Dermis blood vessel endothelial cell (primary cell): ENCODE results near the gene OTOF. TPM values are rescaled to one million over a fixed set of nuclear protein-coding genes. Genes with fewer than 3 reads are reported as not detected.
A peak's percentile ranks its signal among the peaks of the same experiment; 100 is the strongest.

Experiments
- DNase-seq: peaks from one replicate; pipeline ENCODE4 v3.0.0; 2010
- total RNA-seq: library from RNA; depleted of rRNA; stranded (reverse); fragments of >200 nt; gene quantifications from 2 replicates; pipeline ENCODE4 v1.2.3, GENCODE V29; 2014

OTOF gene
- 73.3 and 89.5 TPM in 2 replicates for total RNA-seq

DNA sequence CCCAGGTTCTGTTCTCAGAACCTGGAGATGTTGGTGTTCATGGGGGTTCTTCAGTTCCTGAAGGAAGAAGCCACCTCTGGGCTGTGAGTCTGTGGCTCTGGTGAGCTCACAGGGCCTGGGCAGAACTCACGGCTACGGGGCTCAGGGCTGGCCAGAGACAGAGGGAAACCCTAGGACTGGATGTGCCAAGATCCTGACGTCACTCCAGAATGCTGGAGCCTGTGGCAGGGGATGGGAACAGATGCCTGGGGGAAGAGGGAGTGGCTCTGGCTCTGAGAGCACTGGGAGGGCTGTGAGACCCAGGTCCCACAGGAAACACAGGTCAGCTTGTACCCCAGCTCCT, at the start of gene OTOF:
Gene OTOF (minus strand): TSS at position 214 of the 343 bp plus-strand sequence.
- peak; percentile 85 for DNase-seq

DNA sequence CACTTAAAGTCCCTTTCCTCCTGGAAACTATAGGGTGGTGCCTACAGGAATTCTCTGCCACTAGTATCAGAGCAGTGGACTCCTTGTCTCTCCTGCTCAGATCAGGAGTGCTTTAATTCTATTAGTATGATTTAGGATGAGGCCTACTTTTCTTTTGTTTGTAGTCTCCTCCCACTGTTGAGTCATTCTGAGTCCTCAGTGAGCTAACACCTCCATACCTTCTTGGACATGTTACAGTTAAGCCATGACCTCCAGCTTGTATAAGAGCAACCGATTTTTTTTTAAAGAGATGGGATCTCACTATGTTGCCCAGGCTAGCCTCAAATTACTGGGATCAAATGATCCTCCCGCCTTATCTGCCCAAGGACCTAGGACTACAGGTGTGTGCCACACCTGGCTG, 48.7 kb upstream of the OTOF start:
- no peak for DNase-seq

DNA sequence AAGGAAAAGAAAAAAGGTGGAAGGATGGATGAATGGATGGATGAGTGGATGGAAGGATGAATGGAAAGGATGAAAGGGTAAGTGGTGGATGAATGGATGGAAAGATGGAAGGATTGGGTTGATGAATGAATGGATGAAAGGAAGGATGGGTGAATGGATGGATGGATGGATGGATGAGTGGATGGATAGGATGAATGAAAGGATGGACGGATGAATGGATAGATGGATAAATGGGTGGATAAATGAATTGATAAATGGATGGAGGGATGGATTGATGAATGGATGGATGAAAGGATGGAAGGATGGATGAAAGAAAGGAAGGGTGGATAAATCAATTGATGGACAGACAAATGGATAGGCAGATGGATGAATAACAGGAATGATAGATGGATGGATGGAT, 48.2 kb upstream of the OTOF start:
- DNase-seq, result no peak

DNA sequence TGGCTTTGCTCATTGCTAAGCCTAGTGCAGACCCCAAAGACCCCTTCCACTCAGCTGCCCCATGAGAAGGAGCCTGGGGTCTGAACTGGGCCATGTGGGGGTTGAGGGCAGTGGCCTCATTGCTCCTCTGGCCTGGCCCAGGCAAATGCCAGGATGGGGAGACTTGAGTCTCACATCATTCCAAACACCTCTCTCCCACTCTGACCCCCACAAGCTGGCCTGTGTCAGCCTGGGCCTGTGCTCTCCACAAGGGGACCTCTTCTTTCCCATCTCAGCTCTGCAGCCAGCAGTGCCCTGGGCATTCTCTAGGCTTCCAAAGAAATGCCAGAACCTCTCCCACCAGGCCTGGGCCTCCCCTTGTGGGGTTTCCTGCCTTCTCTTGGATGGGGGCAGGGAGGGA, 45.8 kb upstream of the OTOF start:
- no peak for DNase-seq

DNA sequence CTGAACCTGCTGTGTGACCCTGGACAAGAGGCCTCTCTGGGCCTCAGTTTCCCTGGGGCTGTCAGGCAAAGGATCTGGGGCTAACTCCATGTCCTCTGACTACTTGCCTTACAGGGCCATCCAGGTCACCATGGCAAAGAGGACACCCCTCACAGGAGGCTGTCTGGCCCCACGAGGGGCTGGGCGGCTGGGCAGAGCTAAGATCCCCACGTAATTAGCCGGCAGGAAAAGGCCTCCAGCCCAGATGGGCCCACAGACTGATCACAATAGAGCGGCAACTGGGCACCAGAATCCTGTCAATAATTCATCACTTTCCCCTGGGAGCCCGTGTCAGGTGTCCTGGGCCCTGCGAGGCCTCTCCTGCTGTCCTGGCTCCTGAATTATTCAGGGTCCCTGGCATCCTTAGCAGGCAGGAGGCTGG, 44.8 kb upstream of the OTOF start:
- no peak for DNase-seq

DNA sequence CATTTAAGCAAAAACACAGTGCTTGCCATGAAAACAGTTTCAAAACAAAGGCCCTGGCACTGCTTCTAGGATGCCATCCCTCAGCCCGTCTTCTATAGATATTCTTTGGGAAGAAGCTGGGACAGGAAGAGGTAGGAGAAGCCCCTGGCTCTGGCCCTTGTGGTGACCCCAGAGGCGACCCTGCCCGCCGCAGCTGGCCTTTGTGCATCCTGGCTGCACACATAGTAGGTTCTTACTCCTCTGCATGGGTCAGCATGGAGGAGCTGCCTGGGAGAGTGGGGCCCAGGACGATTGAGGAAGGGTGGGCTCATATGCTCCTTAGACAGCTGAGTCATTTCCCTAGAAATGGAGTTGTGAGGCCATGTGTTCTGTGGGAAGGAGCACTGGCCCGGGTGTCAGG, 44.4 kb upstream of the OTOF start:
- DNase-seq, result peak; percentile 7

DNA sequence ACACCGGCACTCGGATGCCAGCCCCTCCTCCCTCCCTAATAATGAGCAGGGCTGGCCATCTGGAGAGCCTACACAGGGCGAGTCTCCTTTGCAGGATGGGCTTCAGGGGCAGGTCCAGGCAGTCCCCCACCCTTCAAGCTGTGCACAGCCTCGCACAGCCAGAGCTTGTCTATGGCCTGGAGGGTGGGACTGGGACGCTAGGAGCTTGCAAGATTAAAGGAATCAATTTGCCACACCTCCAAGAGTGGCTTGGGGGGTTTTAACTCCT, 43.9 kb upstream of the OTOF start:
- DNase-seq, result no peak

DNA sequence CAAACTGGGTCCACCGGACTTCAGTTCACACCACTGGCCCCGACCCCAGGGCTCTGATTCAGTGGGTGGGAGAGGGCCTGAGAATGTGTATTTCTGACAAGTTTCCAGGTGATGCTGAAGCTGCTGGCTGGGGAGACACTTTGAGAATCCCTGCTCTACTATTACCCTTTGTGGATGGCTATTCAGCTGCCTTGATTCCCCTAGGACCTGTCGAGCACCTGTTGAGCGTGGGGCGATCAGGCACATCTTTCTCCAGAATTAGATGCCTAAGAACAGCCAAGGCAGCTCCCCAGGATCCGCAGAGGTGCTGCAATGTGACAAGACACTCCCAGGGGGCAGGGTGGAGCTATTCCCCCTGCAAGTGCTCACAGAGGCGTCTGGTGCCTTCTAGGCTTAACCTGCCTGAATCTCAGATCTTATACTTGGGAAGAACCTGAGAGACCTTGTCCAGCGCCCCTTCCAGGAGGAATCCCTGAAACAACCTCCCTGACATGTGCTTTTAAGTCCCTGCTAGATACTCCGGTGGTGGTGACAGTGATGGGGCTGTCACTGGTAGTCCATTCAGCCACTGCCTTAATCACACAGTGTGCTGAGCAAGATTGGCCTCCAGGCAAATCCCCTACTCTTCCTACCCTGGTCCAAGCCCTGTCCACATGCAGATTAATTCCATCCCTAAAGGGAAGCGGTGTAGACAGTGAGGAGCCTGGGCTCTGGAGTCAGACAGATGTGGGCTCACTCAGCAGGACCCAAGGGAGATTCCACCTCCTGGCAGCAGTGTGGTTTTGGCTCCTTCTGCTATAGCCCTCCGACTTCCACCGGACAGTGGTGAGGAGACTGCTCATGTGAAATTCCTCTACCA, 43.4 kb upstream of the OTOF start:
- DNase-seq, result peak; percentile 30

DNA sequence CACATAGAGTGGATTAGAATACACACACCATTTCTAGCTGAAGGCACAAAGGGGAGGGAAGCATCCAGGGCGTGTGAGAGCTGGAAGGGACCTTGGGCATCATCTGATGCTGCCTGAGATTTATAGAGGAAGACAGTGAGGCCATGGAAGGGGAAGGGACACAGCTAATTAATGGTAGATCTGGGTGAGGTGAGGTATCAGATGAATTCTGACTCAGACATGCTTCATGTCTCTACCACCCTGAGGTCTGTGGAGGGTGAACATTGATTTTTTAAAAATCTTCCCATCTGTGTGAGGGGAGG, 42.2 kb upstream of the OTOF start:
- no peak for DNase-seq

DNA sequence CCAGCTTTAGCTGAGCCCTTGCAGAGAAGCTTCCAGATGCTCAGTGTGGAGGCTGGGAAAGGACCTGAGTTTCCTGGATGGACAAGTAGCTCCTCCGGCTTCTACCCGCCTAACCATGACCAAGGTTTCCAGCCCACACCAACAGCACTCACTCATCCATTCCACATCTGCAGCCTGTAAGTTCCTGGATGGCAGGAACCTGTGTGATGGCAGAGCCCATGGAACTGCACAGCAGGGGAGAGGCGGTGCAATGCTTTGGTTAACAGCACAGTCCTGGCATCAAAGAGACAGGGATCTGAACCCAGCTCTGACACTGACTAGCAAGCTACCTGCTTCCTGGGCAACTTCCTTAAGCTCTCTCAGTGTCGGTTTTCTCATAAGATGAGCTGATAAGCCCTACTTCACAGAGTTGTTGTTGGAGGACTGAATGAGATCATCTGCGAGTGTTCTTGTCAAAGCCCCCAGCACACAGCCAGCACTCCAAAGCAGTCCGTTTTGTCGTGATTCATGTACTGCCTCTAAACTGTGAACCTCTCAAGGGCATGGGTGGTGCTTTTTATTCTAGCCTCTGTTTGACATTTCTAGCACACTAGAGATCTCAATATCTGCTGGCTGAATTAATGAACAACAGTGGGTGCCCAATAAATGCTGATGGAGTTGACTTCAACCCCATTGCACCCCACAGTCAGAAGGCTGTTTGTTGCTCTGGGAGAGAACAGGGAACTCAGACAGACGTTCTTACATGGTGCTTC, 41.6 kb upstream of the OTOF start:
- no peak for DNase-seq

DNA sequence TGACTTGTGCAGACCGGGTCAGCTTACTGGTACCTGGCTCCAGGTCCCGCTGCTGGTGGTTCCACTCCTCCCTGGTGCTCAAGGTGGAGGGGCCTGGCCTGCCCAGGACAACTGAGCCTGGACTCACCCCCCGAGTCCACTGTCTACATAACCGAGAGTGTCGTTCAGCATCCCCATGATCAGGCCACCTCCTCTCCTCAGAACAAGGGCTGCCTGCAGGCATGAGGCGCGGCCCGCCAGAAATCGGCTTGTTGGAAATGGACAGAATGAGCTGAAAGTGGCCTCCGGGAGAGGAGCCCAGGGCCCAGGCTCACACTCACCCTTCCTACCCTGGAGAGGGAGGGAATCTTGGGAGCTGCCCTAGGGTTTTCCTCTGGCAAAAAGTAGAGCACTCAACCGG, 38.9 kb upstream of the OTOF start:
- no peak for DNase-seq

DNA sequence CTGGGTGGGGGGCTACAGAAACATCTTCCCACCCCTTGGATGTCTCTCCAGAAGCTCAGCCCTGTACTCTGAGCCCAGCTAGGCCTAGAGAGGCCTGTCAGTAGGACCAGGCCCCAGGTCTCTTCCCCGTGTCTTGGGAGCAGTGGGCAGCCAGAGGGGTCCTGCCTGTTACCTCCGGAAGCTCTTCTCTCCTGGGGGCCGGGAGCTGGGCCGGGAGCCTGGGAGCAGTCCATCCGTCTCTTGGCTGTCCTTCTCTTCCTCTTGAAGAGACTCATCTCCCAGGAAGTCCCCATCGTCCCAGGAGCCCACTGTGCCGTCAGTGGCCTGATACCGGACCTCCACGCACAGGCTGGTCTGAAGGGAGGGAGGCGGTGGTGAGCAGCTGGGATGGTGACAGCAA, 38.3 kb upstream of the OTOF start:
- DNase-seq, result no peak

DNA sequence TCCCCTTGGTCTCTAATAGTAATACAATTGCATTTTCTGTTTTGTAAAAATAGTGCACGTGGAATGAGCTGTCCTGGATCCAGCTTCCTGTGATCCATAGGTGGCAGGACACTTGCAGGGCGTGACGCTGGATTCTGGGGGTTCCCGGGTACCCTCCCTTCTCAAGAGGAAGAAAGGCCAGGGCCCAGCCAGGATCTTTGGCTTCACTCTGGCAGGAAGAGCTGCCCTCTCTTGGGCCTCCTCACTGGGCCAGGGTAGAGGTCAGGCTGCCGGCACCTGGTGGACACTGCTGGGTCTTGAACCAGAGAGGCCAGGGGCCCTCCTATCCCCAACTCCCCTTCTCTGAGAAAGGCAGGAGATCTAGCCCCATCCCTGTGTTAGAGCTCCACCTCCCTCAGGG, 37.8 kb upstream of the OTOF start:
- no peak for DNase-seq

DNA sequence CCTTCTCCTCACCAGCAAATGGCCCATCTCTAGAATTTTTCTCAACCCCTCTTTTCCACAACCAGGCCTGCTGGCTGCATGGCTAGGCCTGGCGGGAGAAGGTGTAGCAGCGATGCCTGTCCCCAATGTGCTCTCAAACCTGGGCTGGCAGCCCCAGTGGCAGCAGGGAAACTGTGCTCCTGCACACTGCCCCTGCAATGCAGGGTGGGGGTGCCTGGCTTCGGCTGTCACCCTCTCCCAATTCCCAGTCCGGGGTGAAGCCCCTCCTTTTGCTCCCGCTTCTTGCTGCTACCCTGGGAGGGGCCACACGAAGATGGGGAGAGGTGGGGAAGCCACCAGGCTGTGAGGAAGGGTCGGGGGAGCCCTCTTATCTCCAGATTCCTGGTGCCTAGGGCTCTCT, 36.1 kb upstream of the OTOF start:
- no peak for DNase-seq

DNA sequence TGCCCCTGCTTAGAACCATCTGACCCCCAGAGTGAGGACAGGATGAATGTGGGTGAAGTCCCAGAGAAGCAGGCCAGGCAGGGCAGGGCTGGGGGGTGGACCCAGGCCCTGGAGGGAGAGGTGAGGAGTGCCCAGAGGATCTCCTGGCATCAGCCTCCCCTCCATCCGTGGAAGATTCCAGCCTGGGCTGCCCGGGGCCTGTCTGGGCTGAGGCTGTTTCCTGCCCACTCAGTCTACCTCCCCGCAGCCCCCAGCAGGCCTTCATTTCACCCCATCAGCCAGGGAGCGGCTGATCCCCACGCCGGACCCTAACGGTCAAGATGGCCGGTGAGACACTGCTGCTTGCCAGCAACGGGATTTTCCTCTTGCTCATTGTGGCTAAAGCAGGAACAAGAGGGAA, 35.3 kb upstream of the OTOF start:
- DNase-seq, result no peak

DNA sequence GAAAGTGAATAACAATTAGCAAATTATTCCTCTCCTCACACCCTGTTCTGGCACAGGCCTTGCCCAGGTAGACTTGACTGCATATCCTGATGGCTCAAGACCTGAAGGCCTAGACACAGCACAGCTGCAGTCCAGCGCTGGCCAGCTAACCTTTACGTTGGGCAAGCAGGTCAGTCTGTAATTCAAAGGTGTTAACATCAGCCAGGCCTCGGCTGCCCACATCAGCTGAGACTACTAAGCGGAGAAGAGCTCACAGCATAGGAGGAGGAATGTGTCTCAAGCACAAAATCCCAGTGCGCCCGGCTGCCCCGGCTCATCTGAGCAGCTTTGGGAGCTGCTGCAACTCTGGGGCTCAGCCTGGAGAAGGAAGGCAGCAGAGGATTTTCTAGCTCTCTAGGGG, 33.5 kb upstream of the OTOF start:
- DNase-seq, result no peak

DNA sequence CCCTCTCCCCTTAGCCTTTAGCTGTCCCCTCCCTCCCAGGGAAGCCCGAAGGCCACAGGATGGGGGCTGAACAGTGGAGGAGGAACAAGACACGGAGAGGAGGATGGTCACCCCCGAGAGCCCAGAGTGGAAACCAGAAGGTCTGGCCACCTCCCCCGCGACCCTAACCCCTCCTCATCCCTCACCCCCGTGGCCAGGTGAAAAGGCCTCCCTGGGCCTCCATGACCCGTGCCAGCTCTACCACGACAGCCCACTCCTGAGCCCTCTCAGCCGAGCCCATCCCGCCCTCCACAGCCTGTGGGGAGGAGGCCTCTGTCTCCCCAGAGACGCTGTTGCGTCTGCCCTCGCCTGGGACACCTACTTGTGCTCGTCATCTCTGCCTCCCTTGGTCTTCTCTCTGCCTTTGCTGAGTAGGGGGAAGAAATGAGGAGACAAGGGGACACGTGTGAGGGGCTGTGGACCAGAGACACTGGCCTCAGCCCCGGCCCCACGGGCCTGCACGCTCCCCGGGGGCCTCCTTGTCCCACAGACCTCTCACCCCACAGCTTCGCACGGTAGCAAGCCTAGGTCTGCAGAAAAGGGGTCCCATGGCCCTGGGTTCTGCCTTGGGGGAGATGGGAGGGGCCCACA, 32.5 kb upstream of the OTOF start:
- no peak for DNase-seq

DNA sequence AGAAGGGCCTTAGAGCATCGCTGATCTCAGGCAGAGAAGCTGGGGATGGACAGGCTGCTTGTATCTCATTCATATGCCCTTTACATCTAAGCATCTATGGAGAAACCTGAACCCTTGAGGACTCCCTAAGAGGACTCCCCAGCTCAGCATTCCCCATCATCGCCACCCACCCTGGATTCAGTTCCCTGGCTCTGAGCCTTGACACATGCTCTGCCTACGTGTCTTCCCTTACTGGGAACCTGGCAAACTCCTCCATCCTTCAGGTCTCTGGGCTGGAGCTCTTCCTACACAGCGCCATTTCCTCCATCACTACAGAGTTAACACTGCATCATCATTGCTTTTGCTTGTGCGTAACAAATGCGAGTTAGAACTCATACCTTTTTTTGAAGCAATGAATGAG, 31.2 kb upstream of the OTOF start:
- DNase-seq, result no peak

DNA sequence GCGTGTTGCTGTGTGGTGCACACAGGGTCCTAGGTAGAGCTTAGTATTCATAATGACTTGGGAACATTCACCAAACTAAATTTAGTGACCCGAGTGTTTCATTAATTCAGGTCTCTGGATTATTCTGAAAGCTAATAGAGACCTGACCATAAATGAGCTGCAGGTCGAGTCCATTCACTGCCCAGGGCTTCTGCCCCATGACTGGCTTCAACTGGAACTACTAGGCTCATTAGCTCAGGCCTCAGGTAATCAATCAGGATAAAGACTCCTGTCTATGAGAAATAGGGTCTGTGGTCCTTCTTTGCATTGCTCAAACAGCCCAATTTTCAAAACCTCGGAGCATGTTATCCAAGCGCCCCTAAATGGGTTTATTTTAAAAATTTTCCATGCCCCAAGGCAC, 30.0 kb upstream of the OTOF start:
- no peak for DNase-seq

DNA sequence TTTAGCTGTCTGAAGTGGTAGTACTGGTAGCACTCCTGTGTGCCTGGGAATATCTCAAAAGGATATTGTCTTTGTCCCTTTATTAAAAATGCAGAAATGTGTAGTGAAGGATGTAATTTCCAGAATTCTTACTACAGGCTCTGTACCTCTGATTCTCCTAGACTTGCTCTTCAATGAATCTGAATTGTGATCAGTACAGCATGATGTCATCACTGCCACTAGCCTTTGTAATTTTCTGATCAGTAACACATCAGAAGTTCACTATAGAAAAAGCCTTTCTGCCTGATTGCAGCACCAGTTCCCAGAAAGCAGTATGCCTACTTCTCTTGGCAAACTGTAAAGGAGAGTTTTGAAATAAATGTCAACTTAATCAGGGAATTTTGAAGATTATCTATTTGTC, 29.2 kb upstream of the OTOF start:
- DNase-seq, result no peak

DNA sequence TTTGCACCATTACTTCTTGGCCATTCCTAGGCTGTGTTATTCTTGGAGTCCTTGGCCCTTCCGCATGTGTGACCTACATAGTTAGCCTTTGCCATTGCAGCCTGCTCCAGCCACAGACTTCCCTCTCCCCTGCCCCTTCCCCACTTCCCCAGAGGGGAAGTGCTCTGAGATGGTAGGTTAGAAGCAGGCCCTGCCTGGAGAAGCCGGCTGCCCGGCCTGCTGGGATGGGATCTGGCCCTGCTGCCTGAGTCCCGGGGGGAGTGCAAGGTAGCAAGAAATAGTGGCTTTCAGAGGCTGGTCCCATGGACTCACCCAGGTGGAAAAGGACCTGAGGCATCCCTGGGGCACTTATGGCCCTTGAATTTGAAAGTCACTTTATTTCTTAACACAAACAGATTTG, 28.4 kb upstream of the OTOF start:
- no peak for DNase-seq

DNA sequence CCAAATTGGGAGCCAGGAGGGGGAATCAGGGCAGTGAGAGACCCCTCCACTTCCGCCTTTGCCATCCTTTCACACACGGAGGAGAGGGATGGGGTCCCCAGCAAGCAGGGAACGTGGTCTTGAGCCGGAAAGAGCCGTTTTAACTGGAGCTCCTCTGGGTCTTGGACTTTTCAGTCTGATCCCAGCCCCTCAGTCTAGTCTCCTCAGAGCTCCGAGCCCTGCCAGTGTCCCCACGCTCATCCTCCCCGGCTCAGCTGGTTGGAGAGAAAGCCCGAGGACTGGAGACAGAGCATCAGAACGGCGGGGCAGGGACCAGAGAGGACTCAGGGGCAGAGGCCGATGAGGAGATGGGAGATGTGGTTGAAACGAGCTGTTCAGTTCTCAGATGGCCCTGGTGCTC, 26.1 kb upstream of the OTOF start:
- no peak for DNase-seq

DNA sequence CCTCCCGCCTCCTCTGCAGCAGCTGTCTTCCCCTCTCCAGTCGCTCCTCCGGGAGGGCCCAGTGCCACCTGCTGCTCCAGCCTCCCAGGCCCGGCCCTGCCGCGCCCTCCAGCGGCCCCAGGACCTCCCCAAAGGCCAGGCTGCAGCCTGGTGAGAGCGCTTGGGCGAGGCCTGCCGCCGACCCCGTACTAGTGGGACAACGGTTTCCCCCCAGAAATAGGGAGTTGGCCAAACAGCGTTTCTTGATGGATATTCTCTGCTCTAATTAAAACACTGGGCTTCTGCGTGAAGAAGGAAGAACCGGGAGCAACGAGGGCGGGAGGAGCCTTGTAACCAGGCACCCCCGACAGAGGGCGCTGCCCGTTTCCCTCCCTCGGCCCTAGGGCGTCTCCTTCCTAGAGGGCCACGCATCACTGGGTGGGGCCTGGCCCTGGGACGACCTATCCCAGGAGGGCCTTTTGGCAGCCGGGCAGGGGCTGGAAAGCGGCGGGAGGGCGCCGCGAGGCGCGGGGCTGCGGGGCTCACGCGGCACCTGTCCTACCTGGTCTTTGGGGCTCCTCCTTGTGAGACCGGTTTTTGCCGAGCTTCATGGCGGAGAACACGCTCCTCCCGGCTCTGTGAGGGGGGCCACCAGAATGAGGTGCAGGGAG, 25.4 kb upstream of the OTOF start:
- DNase-seq, result peak; percentile 79

DNA sequence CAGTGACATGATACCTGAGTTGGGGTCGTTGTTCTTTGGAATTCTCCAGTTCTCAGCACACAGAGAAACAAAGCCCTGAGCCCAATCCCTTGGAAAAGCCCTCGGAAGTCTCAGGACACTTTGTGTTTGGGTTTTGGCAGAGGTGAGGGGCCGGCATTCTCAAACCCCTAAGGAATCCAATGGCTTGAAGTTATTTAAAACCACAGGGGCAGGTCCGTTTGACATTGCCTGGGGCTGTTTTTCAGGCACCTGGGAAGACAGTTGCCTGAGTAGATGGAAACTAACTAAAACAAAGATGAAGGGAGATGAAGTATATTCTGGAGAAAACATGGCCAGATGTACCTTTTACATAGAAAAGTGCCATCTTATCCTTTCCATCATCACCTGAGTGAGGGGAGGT, 22.5 kb upstream of the OTOF start:
- DNase-seq, result no peak
